Mesothelial cell of epicardium (in vitro differentiated cells): ENCODE results near the gene NR3C2. TPM values are rescaled to one million over a fixed set of nuclear protein-coding genes. Genes with fewer than 3 reads are reported as not detected.

Source experiments
- DNase-seq, 2 experiments: peaks; one replicate each; pipeline ENCODE4 v3.0.0; 2021; ENCODE audit warnings: low spot score in 2 of 2; ENCODE audit not compliant: unreplicated experiment in 2 of 2
- H3K27ac Mint-ChIP-seq: 2 replicates; pipeline ENCODE4 v1.8.0; 2021; ENCODE audit warnings: mixed read lengths
- H3K27me3 Mint-ChIP-seq: 2 replicates; pipeline ENCODE4 v1.8.0; 2021; ENCODE audit warnings: low read depth, mixed read lengths
- H3K36me3 Mint-ChIP-seq: 2 replicates; pipeline ENCODE4 v1.8.0; 2021; ENCODE audit warnings: mixed read lengths
- H3K4me1 Mint-ChIP-seq: 2 replicates; pipeline ENCODE4 v1.8.0; 2021; ENCODE audit warnings: mixed read lengths
- H3K4me3 Mint-ChIP-seq: 2 replicates; pipeline ENCODE4 v1.8.0; 2021; ENCODE audit warnings: mild to moderate bottlenecking, moderate library complexity, mixed read lengths
- H3K9me3 Mint-ChIP-seq: 2 replicates; pipeline ENCODE4 v1.8.0; 2021; ENCODE audit warnings: mixed read lengths
- CTCF ChIP-seq: fragments of 200-600 bp; sonication (generic); IDR thresholded peaks from one replicate; pipeline ENCODE4 v1.5.0; 2021; ENCODE audit warnings: antibody characterized with exemption; ENCODE audit not compliant: unreplicated experiment
- total RNA-seq: library from RNA; stranded (reverse); gene quantifications from 3 replicates; pipeline ENCODE4 v1.2.1, GENCODE V29; 2021

NR3C2 gene
- total RNA-seq, 1 donor from 2014 or later = 5.2 TPM

GRCh38 chr4:148154769-148155168, 287.4 kb downstream of the NR3C2 start:
- Mint-ChIP-seq H3K27ac (no peak overlapping the region), H3K27me3 (no peaks in the 10 kb centered on the region), H3K4me3 (no peak overlapping the region), H3K4me1 (no peaks in the 10 kb centered on the region), H3K9me3 (peaks cover 4% of the 10 kb centered on the region), H3K36me3 (no peaks in the 10 kb centered on the region)
- DNase-seq = no peak
- TF ChIP-seq CTCF = no peak

GRCh38 chr4:148152868-148153625, 289.2 kb downstream of the NR3C2 start:
- peaks cover 3% of the 10 kb centered on the region for H3K27me3 Mint-ChIP-seq
- no peak overlapping the region for H3K4me3 Mint-ChIP-seq
- H3K36me3 Mint-ChIP-seq = no peaks in the 10 kb centered on the region
- H3K4me1 Mint-ChIP-seq = no peaks in the 10 kb centered on the region
- H3K9me3 Mint-ChIP-seq = peaks cover 8% of the 10 kb centered on the region
- DNase-seq = no peak
- TF ChIP-seq CTCF = no peak
- H3K27ac Mint-ChIP-seq = no peak overlapping the region

- Mint-ChIP-seq H3K4me1 (no peaks in the 10 kb centered on the region), H3K36me3 (no peaks in the 10 kb centered on the region), H3K27ac (no peak overlapping the region), H3K27me3 (peaks cover 10% of the 10 kb centered on the region), H3K4me3 (no peak overlapping the region), H3K9me3 (peaks cover 8% of the 10 kb centered on the region)
- no peak for TF ChIP-seq CTCF
- no peak for DNase-seq
Measured at GRCh38 chr4:148151806-148152205, 290.4 kb downstream of the NR3C2 start.

GRCh38 chr4:148145475-148145874, 296.7 kb downstream of the NR3C2 start:
- no peak for TF ChIP-seq CTCF
- Mint-ChIP-seq H3K27ac (no peak overlapping the region), H3K27me3 (peaks cover 10% of the 10 kb centered on the region), H3K4me1 (peaks cover 3% of the 10 kb centered on the region), H3K9me3 (peaks cover 4% of the 10 kb centered on the region), H3K36me3 (no peaks in the 10 kb centered on the region), H3K4me3 (no peak overlapping the region)
- no peak for DNase-seq

GRCh38 chr4:148143174-148143573, 299.0 kb downstream of the NR3C2 start:
- Mint-ChIP-seq H3K27me3 (peaks cover 7% of the 10 kb centered on the region), H3K4me1 (peaks cover 3% of the 10 kb centered on the region), H3K27ac (no peak overlapping the region), H3K9me3 (no peaks in the 10 kb centered on the region), H3K4me3 (no peak overlapping the region), H3K36me3 (no peaks in the 10 kb centered on the region)
- no peak for TF ChIP-seq CTCF
- DNase-seq = no peak

GRCh38 chr4:148141501-148141900, 300.7 kb downstream of the NR3C2 start:
- Mint-ChIP-seq H3K27ac (no peak overlapping the region), H3K9me3 (no peaks in the 10 kb centered on the region), H3K4me3 (no peak overlapping the region), H3K36me3 (no peaks in the 10 kb centered on the region), H3K4me1 (peaks cover 3% of the 10 kb centered on the region), H3K27me3 (no peaks in the 10 kb centered on the region)
- no peak for DNase-seq
- TF ChIP-seq CTCF = no peak
